OCI-LY3 (cell line): ENCODE results near the gene VCAM1.

Source experiments
- CTCF ChIP-seq: fragments of 200-600, 300-600 bp; sonication (generic); IDR thresholded peaks from 2 replicates; pipeline ENCODE4 v1.5.1; 2014; ENCODE audit warnings: antibody characterized with exemption, low read length, low read depth
- EZH2phosphoT487 ChIP-seq: fragments of 200-600 bp; shearing (Covaris generic); IDR thresholded peaks from 2 replicates; pipeline ENCODE4 v1.6.1; 2018; ENCODE audit warnings: antibody characterized with exemption, mixed run types, low read depth

- TF ChIP-seq CTCF: no peak
- no peak for TF ChIP-seq EZH2phosphoT487
Measured at GRCh38 chr1:100706856-100707255, 12.7 kb upstream of the VCAM1 start.
